GM12872 (cell line): ENCODE data around the gene FBN1.

ENCODE experiments used
- CTCF ChIP-seq: IDR thresholded peaks from 3 replicates; pipeline ENCODE4 v1.5.1; 2011; ENCODE audit warnings: low read depth, mild to moderate bottlenecking, low read length, moderate library complexity; ENCODE audit not compliant: insufficient read depth

FBN1 gene

DNA sequence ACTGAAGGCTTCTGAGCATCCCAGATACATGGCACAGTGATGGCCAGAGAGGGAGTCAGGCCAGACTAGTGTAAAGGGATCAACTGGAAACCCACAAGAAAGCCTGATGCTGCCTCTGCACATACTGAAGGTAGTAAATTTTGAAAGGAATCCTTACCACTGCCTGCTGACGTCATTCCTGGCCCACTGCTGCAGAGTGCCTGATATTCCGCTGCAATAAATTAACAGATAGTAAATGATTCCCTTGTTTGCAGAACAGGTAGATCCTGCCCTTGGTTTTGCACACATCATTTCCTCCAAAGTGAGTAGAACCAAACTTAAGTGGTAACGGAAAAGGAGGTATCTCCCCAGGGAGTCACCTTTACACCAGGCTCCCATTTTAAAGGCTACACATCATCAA is 146.7 kb downstream of the FBN1 start:
- no peak for TF ChIP-seq CTCF

DNA sequence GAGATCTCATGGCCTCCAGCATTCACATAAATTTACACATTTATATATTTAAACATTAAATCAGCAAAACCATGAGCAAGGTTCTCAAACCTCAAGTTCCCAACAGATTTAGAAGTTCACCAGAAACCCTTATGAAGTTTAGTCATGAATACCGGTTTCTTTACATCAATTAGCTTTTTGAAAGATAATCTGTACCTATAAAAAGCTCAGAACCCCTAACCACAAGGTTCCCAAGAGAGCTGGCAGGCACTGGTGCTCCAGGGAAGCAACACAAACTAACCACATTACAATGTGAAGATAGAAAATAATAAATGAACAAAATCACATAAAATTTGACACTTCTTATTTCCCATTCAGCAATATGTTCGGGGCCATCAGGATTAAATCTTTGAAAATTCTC is 150.9 kb downstream of the FBN1 start:
- TF ChIP-seq CTCF, result no peak

GRCh38 chr15:48493763-48494225 is 151.7 kb downstream of the FBN1 start:
- TF ChIP-seq CTCF, result no peak

DNA sequence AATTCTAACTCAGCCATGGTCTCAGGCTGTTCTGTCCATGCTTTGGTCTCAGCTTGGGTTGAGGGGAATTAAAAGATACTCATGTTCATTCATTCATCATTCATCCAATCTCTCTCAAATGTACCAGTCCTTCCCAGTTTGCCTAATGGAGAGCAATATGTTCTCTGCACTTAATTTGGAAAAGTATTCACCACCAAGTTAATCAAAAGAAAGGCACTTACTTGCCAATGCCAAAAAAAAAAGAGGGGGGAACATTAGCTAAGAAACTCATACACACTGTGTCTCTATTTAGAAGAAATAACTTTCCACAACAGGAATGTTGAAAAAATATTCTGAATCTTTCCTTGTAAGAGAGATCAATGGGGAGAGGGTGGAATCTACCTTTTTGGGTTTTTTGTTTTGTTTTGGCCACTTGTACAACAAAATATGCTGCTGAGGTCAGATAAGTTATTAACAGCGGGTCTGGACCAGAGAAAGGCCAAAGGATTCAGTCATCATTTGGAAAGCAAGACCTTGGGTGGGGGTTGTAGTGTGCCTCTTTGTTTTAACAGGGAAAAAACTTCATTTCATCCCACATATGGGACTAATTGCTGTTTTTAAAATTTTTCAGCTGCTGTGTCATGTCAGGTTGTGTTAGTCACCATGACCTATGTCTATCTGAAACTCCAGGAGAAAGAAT is 152.3 kb downstream of the FBN1 start:
- TF ChIP-seq CTCF, result no peak

DNA sequence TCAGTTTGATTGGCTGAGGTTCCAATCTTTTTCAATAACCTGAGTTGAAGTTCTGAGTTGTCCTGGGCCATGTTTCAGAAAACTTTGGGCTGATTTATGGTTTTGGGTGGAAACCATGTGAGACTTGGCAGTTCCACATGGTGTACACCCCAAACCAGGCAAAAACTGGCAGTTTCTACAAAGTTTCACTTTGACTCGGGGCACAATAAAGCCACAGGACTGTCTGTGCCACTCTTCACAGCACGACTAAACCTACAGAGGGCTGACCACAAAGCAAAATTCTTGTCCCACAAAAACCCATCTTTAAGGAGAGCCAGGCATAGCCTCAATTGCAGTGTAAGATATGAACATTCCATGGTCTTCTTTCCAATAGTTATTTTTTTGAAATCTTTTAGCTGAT is 159.3 kb downstream of the FBN1 start:
- no peak for TF ChIP-seq CTCF

DNA sequence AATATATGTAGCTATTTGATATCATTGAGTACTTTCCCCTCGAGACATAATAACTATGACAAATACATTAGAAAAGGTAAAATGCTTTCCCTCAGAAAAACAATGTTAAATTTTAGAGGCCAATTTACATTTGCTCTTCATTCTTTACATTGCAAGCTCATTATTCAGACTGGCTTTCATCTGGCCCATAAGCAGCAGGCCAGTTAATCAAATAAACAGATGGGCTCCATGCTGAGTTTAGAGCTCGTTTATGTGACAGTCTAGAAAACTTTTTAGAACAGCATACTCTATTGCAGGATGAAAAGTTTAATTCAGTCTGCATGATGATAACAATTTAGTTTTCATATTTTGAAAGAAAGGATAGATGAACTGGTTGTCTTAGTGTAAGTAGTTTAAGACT is 163.7 kb downstream of the FBN1 start:
- no peak for TF ChIP-seq CTCF

DNA sequence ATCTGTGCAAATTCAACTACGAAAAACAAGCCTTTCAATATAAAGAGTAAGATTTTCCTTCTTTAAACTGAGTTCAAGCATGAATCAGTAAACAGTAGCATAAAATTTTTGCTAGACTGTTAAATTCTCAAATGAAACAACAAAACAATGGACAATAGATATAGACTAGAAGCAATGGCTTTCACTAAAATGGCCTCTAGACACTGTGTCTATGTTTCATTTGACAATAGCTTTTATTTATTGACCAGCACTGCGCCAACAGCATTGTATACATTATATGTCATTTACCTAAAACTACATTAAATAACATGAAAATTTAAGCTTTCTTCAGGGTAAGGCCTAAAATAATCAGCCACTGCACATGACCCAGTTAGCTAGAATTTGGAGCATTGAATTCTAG is 165.8 kb downstream of the FBN1 start:
- TF ChIP-seq CTCF, result no peak

DNA sequence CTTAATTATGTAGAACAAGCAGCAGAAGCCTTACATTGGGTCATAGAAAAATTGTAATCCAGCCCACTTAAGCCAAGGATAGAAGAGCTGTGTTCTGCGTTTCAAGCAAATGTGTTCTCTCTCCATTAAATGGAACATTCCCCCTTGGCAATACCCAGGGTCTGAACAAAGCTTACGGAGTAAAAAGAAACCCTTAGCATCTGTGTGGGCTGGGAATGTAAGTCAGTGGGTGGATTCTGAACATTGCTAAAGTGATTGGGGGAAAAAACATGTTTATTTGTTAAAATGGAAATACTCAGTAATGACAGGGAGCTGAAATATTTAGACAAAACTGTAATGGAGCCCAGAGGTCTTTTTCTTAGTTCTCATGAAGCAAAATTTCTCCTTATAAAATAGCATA is 166.9 kb downstream of the FBN1 start:
- no peak for TF ChIP-seq CTCF
